Activated CD8-positive, alpha-beta T cell treated with anti-CD3 and anti-CD28 coated beads, Interleukin-2, amount 10 ng/mL, durations not matched to agents 7 days and 5 days (primary cell): Measurements from ENCODE around the gene ANKRD18B. TPM values are rescaled to one million over a fixed set of nuclear protein-coding genes. Genes with fewer than 3 reads are reported as not detected.
"Not testable (repeated sequence)": the region's sequence is repeated elsewhere in the genome, so short reads cannot be mapped to it uniquely, and the experiment has no call there.

Source experiments
- ATAC-seq: fragments of 150-1000 bp; cut with Tn5 transposase; one replicate; pipeline ENCODE4 v1.10.0; 2021; ENCODE audit warnings: moderate library complexity
- CTCF ChIA-PET: fragments of 350-600 bp; sonication (Branson Sonifier 250); formaldehyde crosslinking; loops from one replicate; lab custom pipeline; 2021; ENCODE audit warnings: antibody characterized with exemption; lab: Charles Lee
- POLR2A ChIA-PET: fragments of 350-600 bp; sonication (Branson Sonifier 250); formaldehyde crosslinking; loops from one replicate; lab custom pipeline; 2021; ENCODE audit warnings: antibody characterized with exemption; lab: Charles Lee
- DNase-seq: peaks from one replicate; pipeline ENCODE4 v3.0.0-alpha.2; 2020
- H3K27ac Mint-ChIP-seq: one replicate; pipeline ENCODE4 v1.8.0; 2021; ENCODE audit warnings: mild to moderate bottlenecking, mixed read lengths
- H3K27me3 Mint-ChIP-seq: one replicate; pipeline ENCODE4 v1.8.0; 2021; ENCODE audit warnings: low read depth, mixed read lengths
- H3K36me3 Mint-ChIP-seq: one replicate; pipeline ENCODE4 v1.8.0; 2021; ENCODE audit warnings: low read depth, mixed read lengths
- H3K4me1 Mint-ChIP-seq: one replicate; pipeline ENCODE4 v1.8.0; 2021; ENCODE audit warnings: low read depth, mixed read lengths
- H3K4me3 Mint-ChIP-seq: one replicate; pipeline ENCODE4 v1.8.0; 2021; ENCODE audit warnings: mild to moderate bottlenecking, mixed read lengths
- H3K9me3 Mint-ChIP-seq: one replicate; pipeline ENCODE4 v1.8.0; 2022; ENCODE audit warnings: mixed read lengths; ENCODE audit not compliant: insufficient read depth
- total RNA-seq, 2 experiments: library from RNA; stranded (reverse); gene quantifications; one replicate each; pipeline ENCODE4 v1.2.3, GENCODE V29; 2021

The ANKRD18B gene
- total RNA-seq, 2 experiments from 2014 or later: not detected

- DNase-seq, H3K9me3 Mint-ChIP-seq, H3K4me1 Mint-ChIP-seq, H3K4me3 Mint-ChIP-seq, H3K36me3 Mint-ChIP-seq, ATAC-seq, CTCF ChIA-PET, H3K27ac Mint-ChIP-seq, POLR2A ChIA-PET: not testable (repeated sequence)
- H3K27me3 Mint-ChIP-seq: peaks cover 13% of the 10 kb centered on the region
These were observed 64.8 kb downstream of the ANKRD18B start for GRCh38 chr9:33588876-33589275.

GRCh38 chr9:33590857-33591256 is 66.8 kb downstream of the ANKRD18B start:
- CTCF ChIA-PET, POLR2A ChIA-PET, H3K4me3 Mint-ChIP-seq, H3K27ac Mint-ChIP-seq, H3K36me3 Mint-ChIP-seq, H3K9me3 Mint-ChIP-seq, H3K4me1 Mint-ChIP-seq, ATAC-seq, DNase-seq: not testable (repeated sequence)
- peaks cover 12% of the 10 kb centered on the region for H3K27me3 Mint-ChIP-seq

GRCh38 chr9:33596974-33597373 is 72.9 kb downstream of the ANKRD18B start:
- POLR2A ChIA-PET, ATAC-seq, H3K4me3 Mint-ChIP-seq, CTCF ChIA-PET, H3K9me3 Mint-ChIP-seq, H3K36me3 Mint-ChIP-seq, DNase-seq, H3K27ac Mint-ChIP-seq, H3K4me1 Mint-ChIP-seq: not testable (repeated sequence)
- peaks cover 12% of the 10 kb centered on the region for H3K27me3 Mint-ChIP-seq

- peak; percentile 28 for DNase-seq
- ATAC-seq, POLR2A ChIA-PET, CTCF ChIA-PET, H3K36me3 Mint-ChIP-seq, H3K4me3 Mint-ChIP-seq, H3K9me3 Mint-ChIP-seq, H3K4me1 Mint-ChIP-seq: not testable (repeated sequence)
- peak overlapping the region; percentile 82 for H3K27ac Mint-ChIP-seq
- peaks cover 12% of the 10 kb centered on the region for H3K27me3 Mint-ChIP-seq
These were observed 73.3 kb downstream of the ANKRD18B start for GRCh38 chr9:33597386-33597785.

GRCh38 chr9:33598796-33599379 is 74.8 kb downstream of the ANKRD18B start:
- H3K36me3 Mint-ChIP-seq, DNase-seq, H3K4me1 Mint-ChIP-seq, H3K27me3 Mint-ChIP-seq, H3K9me3 Mint-ChIP-seq, H3K4me3 Mint-ChIP-seq, ATAC-seq, POLR2A ChIA-PET, H3K27ac Mint-ChIP-seq, CTCF ChIA-PET: not testable (repeated sequence)

GRCh38 chr9:33600911-33601310 is 76.9 kb downstream of the ANKRD18B start:
- CTCF ChIA-PET, H3K27ac Mint-ChIP-seq, ATAC-seq, POLR2A ChIA-PET, H3K27me3 Mint-ChIP-seq, H3K9me3 Mint-ChIP-seq, H3K4me1 Mint-ChIP-seq, H3K36me3 Mint-ChIP-seq, H3K4me3 Mint-ChIP-seq, DNase-seq: not testable (repeated sequence)

- ATAC-seq, H3K27ac Mint-ChIP-seq, H3K36me3 Mint-ChIP-seq, POLR2A ChIA-PET, H3K27me3 Mint-ChIP-seq, H3K9me3 Mint-ChIP-seq, H3K4me3 Mint-ChIP-seq, H3K4me1 Mint-ChIP-seq: not testable (repeated sequence)
- CTCF ChIA-PET: interaction anchor here (0.9 to 2.8 kb wide), 3 partner anchors 20 to 174 kb away, joined by 3 to 6 read pairs (median 3); no protein-coding TSS in a partner anchor
- peak; percentile 23 for DNase-seq
These were observed 80.2 kb downstream of the ANKRD18B start for GRCh38 chr9:33604249-33604648.

- H3K27me3 Mint-ChIP-seq, DNase-seq, H3K27ac Mint-ChIP-seq, H3K36me3 Mint-ChIP-seq, H3K4me3 Mint-ChIP-seq, H3K9me3 Mint-ChIP-seq, ATAC-seq, H3K4me1 Mint-ChIP-seq, POLR2A ChIA-PET: not testable (repeated sequence)
- CTCF ChIA-PET: interaction anchor here (2.8 kb wide), 1 partner anchor 19 kb away, joined by 6 read pairs; no protein-coding TSS in a partner anchor
These were observed 80.9 kb downstream of the ANKRD18B start for GRCh38 chr9:33604936-33605335.

GRCh38 chr9:33611358-33611757 is 87.3 kb downstream of the ANKRD18B start:
- H3K27me3 Mint-ChIP-seq: peaks cover 49% of the 10 kb centered on the region
- ATAC-seq (no peak), DNase-seq (no peak)
- H3K36me3 Mint-ChIP-seq: no peaks in the 10 kb centered on the region
- H3K9me3 Mint-ChIP-seq: no peaks in the 10 kb centered on the region
- H3K27ac Mint-ChIP-seq: no peak overlapping the region
- no peak overlapping the region for H3K4me3 Mint-ChIP-seq
- H3K4me1 Mint-ChIP-seq: no peaks in the 10 kb centered on the region
- ChIA-PET POLR2A (no interaction called here), CTCF (interaction anchor here (1.1 to 2.0 kb wide), 2 partner anchors 12 to 110 kb away, joined by 5 to 7 read pairs; no protein-coding TSS in a partner anchor)

- POLR2A ChIA-PET, H3K9me3 Mint-ChIP-seq, DNase-seq, H3K36me3 Mint-ChIP-seq, H3K4me3 Mint-ChIP-seq, H3K4me1 Mint-ChIP-seq, H3K27ac Mint-ChIP-seq, ATAC-seq: not testable (repeated sequence)
- H3K27me3 Mint-ChIP-seq: peaks cover 49% of the 10 kb centered on the region
- CTCF ChIA-PET: interaction anchor here (2.0 kb wide), 1 partner anchor 11 kb away, joined by 7 read pairs; no protein-coding TSS in a partner anchor
These were observed 88.4 kb downstream of the ANKRD18B start for GRCh38 chr9:33612410-33612809.

- Mint-ChIP-seq H3K9me3 (no peaks in the 10 kb centered on the region), H3K4me1 (no peaks in the 10 kb centered on the region), H3K27me3 (peaks cover 50% of the 10 kb centered on the region), H3K36me3 (no peaks in the 10 kb centered on the region), H3K27ac (no peak overlapping the region), H3K4me3 (no peak overlapping the region)
- no peak for DNase-seq
- CTCF ChIA-PET: interaction anchor here (1.0 kb wide), 1 partner anchor 10 kb away, joined by 3 read pairs; no protein-coding TSS in a partner anchor
- ATAC-seq: no peak
- POLR2A ChIA-PET: interaction anchor here (0.6 kb wide), 1 partner anchor 10 kb away, joined by 3 read pairs; no protein-coding TSS in a partner anchor
These were observed 90.1 kb downstream of the ANKRD18B start for GRCh38 chr9:33614001-33614687.

- H3K9me3 Mint-ChIP-seq, H3K4me1 Mint-ChIP-seq, H3K27ac Mint-ChIP-seq, DNase-seq, H3K4me3 Mint-ChIP-seq, POLR2A ChIA-PET, H3K36me3 Mint-ChIP-seq, ATAC-seq: not testable (repeated sequence)
- CTCF ChIA-PET: interaction anchor here (0.9 to 3.5 kb wide), 3 partner anchors 33 to 119 kb away, joined by 3 to 33 read pairs (median 4); no protein-coding TSS in a partner anchor
- H3K27me3 Mint-ChIP-seq: peaks cover 37% of the 10 kb centered on the region
These were observed 94.3 kb downstream of the ANKRD18B start for GRCh38 chr9:33618370-33618769.
